B cell (primary cell): Measurements from ENCODE around the gene ZNF462. TPM values are rescaled to one million over a fixed set of nuclear protein-coding genes. Genes with fewer than 3 reads are reported as not detected.

Source experiments
- ATAC-seq: fragments of 200-7000 bp; cut with Tn5 transposase; one replicate; pipeline ENCODE4 v1.10.0; 2021; ENCODE audit warnings: low read depth, mild to moderate bottlenecking, moderate number of reproducible peaks, moderate library complexity
- CTCF ChIA-PET: fragments of 350-600 bp; sonication (Branson Sonifier 250); formaldehyde crosslinking; loops from one replicate; lab custom pipeline; 2021; ENCODE audit warnings: antibody characterized with exemption, inconsistent platforms; lab: Charles Lee
- POLR2A ChIA-PET: fragments of 350-600 bp; sonication (Branson Sonifier 250); formaldehyde crosslinking; loops from one replicate; lab custom pipeline; 2021; ENCODE audit warnings: antibody characterized with exemption; lab: Charles Lee
- DNase-seq: peaks from one replicate; pipeline ENCODE4 v3.0.0; 2013
- H2AFZ ChIP-seq: 2 replicates; pipeline ENCODE4 v1.6.1; 2012; ENCODE audit warnings: mild to moderate bottlenecking, low read depth, low read length; ENCODE audit not compliant: insufficient read depth, poor library complexity, severe bottlenecking
- H3K27ac ChIP-seq, 2 donors: 1 replicate in 1 of 2; 2 replicates in 1 of 2; pipeline ENCODE4 v1.5.1; 2012 to 2013; ENCODE audit warnings: low read length in 2 of 2, mild to moderate bottlenecking in 2 of 2, moderate library complexity in 1 of 2
- H3K27me3 ChIP-seq, 4 experiments: fragments of 200-600 bp in 1 of 4; sonication (generic) in 1 of 4; replicated peaks in 1 of 4; 1 replicate in 2 of 4; 2 replicates in 2 of 4; pipeline versions ENCODE4 v1.6.1 to v1.7.0; 2013 to 2016; ENCODE audit warnings: low read length in 3 of 4, mild to moderate bottlenecking in 2 of 4, mixed read lengths in 1 of 4, moderate library complexity in 1 of 4; ENCODE audit not compliant: insufficient read depth in 4 of 4, control insufficient read depth in 3 of 4; ENCODE audit errors: control extremely low read depth in 1 of 4
- H3K36me3 ChIP-seq, 2 experiments: replicated peaks in 1 of 2; 1 replicate in 1 of 2; 2 replicates in 1 of 2; pipeline versions ENCODE4 v1.6.1 to v1.7.1; 2013; ENCODE audit warnings: low read length in 1 of 2; ENCODE audit not compliant: insufficient read depth in 2 of 2, control insufficient read depth in 1 of 2; ENCODE audit errors: control extremely low read depth in 1 of 2, extremely low read depth in 1 of 2
- H3K4me1 ChIP-seq, 2 donors: fragments of 200-600 bp in 1 of 2; sonication (generic) in 1 of 2; 1 replicate in 1 of 2; 2 replicates in 1 of 2; pipeline versions ENCODE4 v1.5.1 to v1.6.1; 2013 to 2017; ENCODE audit warnings: low read length in 2 of 2; ENCODE audit not compliant: control insufficient read depth in 2 of 2, insufficient read depth in 2 of 2
- H3K4me2 ChIP-seq: replicated peaks from 2 replicates; pipeline ENCODE3; 2012; ENCODE audit warnings: mild to moderate bottlenecking, low read depth, low read length; ENCODE audit not compliant: poor library complexity, severe bottlenecking
- H3K4me3 ChIP-seq, 5 experiments: fragments of 200-600 bp in 1 of 5; sonication (generic) in 1 of 5; 1 replicate in 3 of 5; 2 replicates in 2 of 5; pipeline versions ENCODE4 v1.5.1 to v1.7.0; 2011 to 2016; ENCODE audit warnings: low read length in 4 of 5, mild to moderate bottlenecking in 4 of 5, low read depth in 2 of 5, control low read depth in 1 of 5, moderate library complexity in 1 of 5; ENCODE audit not compliant: insufficient read depth in 1 of 5; ENCODE audit errors: control extremely low read depth in 1 of 5, extremely low read depth in 1 of 5
- H3K79me2 ChIP-seq: fragments of 200-600 bp; sonication (generic); one replicate; pipeline ENCODE4 v1.6.0; 2016; ENCODE audit warnings: low read length; ENCODE audit not compliant: control insufficient read depth, insufficient read depth
- H3K9ac ChIP-seq: fragments of 200-600 bp; sonication (generic); 2 replicates; pipeline ENCODE4 v1.6.1; 2017; ENCODE audit warnings: mild to moderate bottlenecking, low read length, moderate library complexity
- H3K9me3 ChIP-seq, 3 donors: one replicate each; pipeline versions ENCODE4 v1.6.1 to v1.7.1; 2013; ENCODE audit warnings: low read length in 2 of 3; ENCODE audit not compliant: control insufficient read depth in 2 of 3, insufficient read depth in 1 of 3; ENCODE audit errors: control extremely low read depth in 1 of 3
- H4K20me1 ChIP-seq: 2 replicates; pipeline ENCODE4 v1.6.0; 2012; ENCODE audit warnings: mild to moderate bottlenecking, low read length; ENCODE audit not compliant: insufficient read depth, control insufficient read depth, poor library complexity, severe bottlenecking
- H3K27ac Mint-ChIP-seq: one replicate; pipeline ENCODE4 v1.8.0; 2021; ENCODE audit warnings: mixed read lengths
- H3K27me3 Mint-ChIP-seq: one replicate; pipeline ENCODE4 v1.8.0; 2021; ENCODE audit warnings: mixed read lengths
- H3K4me1 Mint-ChIP-seq: one replicate; pipeline ENCODE4 v1.8.0; 2021; ENCODE audit warnings: mixed read lengths
- H3K4me3 Mint-ChIP-seq: one replicate; pipeline ENCODE4 v1.8.0; 2021; ENCODE audit warnings: mixed read lengths
- H3K9me3 Mint-ChIP-seq: one replicate; pipeline ENCODE4 v1.8.0; 2022; ENCODE audit warnings: mixed read lengths; ENCODE audit not compliant: insufficient read depth
- CTCF ChIP-seq: fragments of 200-600 bp; IDR thresholded peaks from one replicate; pipeline ENCODE4 v1.8.0; 2022; ENCODE audit warnings: antibody characterized with exemption, mild to moderate bottlenecking
- EZH2 ChIP-seq: IDR thresholded peaks from 2 replicates; pipeline ENCODE4 v1.6.1; 2012; ENCODE audit warnings: borderline replicate concordance, low read depth, mild to moderate bottlenecking, moderate library complexity, low read length; ENCODE audit not compliant: insufficient read depth, poor library complexity, severe bottlenecking
- WGBS: methylation state at CpG from one replicate; pipeline ENCODE4 v1.1.5; 2013; ENCODE audit warnings: missing lambda C conversion rate; ENCODE audit not compliant: insufficient coverage; 5-methylcytosine and 5-hydroxymethylcytosine counted together
- intact Hi-C: fragments of 100-400 bp; cut with micrococcal nuclease; formaldehyde crosslinking; loops from one replicate; pipeline ENCODE4 v1.10.0; 2022
- polyA plus RNA-seq: library from polyadenylated mRNA; depleted of rRNA; stranded (reverse); fragments of >200 nt; gene quantifications from 2 replicates; pipeline ENCODE4 v1.2.3, GENCODE V29; 2012
- total RNA-seq, 2 donors: library from RNA; stranded (reverse); fragments of 120-200 nt in 1 of 2; gene quantifications; 1 replicate in 1 of 2; 2 replicates in 1 of 2; pipeline versions ENCODE4 v1.2.3 to v1.2.4, GENCODE V29; 2013 to 2022

Gene ZNF462
- total and polyA plus RNA-seq, 2 donors (not counting 1 experiment from before 2014, with no cell fraction given): not detected

GRCh38 chr9:106864373-106865143 is 1.6 kb downstream of the ZNF462 start:
- 35% methylated on average over 9 of the region's 11 CpGs for WGBS
- Histone ChIP-seq H3K4me3 (no peak overlapping the region), H3K27me3 (peaks cover 0 to 50% (median 31%) of the 10 kb centered on the region in 4 experiments), H3K4me1 (peaks cover 40 to 44% of the 10 kb centered on the region in 2 donors), H3K4me2 (peak overlapping the region; percentile 67), H3K79me2 (no peaks in the 10 kb centered on the region), H2AFZ (peak overlapping the region; percentile 66), H3K27ac (no peak overlapping the region), H3K9me3 (peaks cover 0 to 17% (median 0%) of the 10 kb centered on the region in 3 donors), H3K36me3 (no peaks in the 10 kb centered on the region), H4K20me1 (no peaks in the 10 kb centered on the region), H3K9ac (no peak overlapping the region)
- H3K27ac Mint-ChIP-seq: no peak overlapping the region
- intact Hi-C loops: no loop called here
- no peaks in the 10 kb centered on the region for H3K9me3 Mint-ChIP-seq
- H3K27me3 Mint-ChIP-seq: peaks cover 65% of the 10 kb centered on the region
- no peak for ATAC-seq
- ChIA-PET CTCF (no interaction called here), POLR2A (no interaction called here)
- TF ChIP-seq EZH2 (no peak), CTCF (no peak)
- peaks cover 36% of the 10 kb centered on the region for H3K4me1 Mint-ChIP-seq
- H3K4me3 Mint-ChIP-seq: peak overlapping the region; percentile 67
- no peak for DNase-seq

DNA sequence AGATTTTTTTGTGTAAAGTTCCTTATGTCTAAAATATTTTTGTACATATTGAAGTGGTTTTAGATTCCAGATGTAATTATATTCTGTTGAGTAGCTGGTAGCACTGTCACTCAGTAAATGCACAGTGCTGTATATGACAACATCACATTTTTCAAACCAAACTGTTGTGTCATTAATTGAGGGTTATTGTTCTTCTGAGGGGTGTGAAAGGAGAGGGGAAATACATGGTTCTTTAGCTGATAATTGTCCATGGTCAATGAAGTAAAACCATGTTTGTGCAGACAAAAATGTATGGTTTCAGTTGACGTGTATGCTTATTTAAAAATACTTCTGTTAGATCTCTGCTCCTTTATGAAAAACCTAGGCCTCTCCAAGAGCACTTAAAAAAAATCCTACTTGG is 3.3 kb downstream of the ZNF462 start:
- Histone ChIP-seq H4K20me1 (no peaks in the 10 kb centered on the region), H3K79me2 (no peaks in the 10 kb centered on the region), H3K4me2 (no peak overlapping the region), H3K4me1 (peaks cover 27 to 28% of the 10 kb centered on the region in 2 donors), H3K9me3 (peaks cover 0 to 7% (median 0%) of the 10 kb centered on the region in 3 donors), H3K27ac (no peak overlapping the region), H3K9ac (no peak overlapping the region), H3K27me3 (peaks cover 0 to 34% (median 17%) of the 10 kb centered on the region in 4 experiments), H3K4me3 (no peak overlapping the region), H3K36me3 (no peaks in the 10 kb centered on the region), H2AFZ (no peak overlapping the region)
- ChIA-PET POLR2A (no interaction called here), CTCF (no interaction called here)
- Mint-ChIP-seq H3K9me3 (no peaks in the 10 kb centered on the region), H3K4me1 (peaks cover 25% of the 10 kb centered on the region), H3K4me3 (no peak overlapping the region), H3K27me3 (peaks cover 48% of the 10 kb centered on the region), H3K27ac (no peak overlapping the region)
- intact Hi-C loops: no loop called here
- no CpG with 5 or more reads among the region's 1 CpG for WGBS
- DNase-seq (no peak), ATAC-seq (no peak)
- TF ChIP-seq CTCF (no peak), EZH2 (no peak)
